GM19025 (cell line): ENCODE results near the gene SLC35D2.
"Not testable (repeated sequence)": the region's sequence is repeated elsewhere in the genome, so short reads cannot be mapped to it uniquely, and the experiment has no call there.

Source experiments
- ATAC-seq: cut with Tn5 transposase; IDR thresholded peaks from one replicate; pipeline ENCODE4 v1.9.1; 2021; ENCODE audit warnings: mild to moderate bottlenecking, low read depth, moderate library complexity; ENCODE audit not compliant: unreplicated experiment

SLC35D2 gene

GRCh38 chr9:96318921-96319565 lies 64.5 kb downstream of the SLC35D2 start:
- ATAC-seq: no peak

DNA sequence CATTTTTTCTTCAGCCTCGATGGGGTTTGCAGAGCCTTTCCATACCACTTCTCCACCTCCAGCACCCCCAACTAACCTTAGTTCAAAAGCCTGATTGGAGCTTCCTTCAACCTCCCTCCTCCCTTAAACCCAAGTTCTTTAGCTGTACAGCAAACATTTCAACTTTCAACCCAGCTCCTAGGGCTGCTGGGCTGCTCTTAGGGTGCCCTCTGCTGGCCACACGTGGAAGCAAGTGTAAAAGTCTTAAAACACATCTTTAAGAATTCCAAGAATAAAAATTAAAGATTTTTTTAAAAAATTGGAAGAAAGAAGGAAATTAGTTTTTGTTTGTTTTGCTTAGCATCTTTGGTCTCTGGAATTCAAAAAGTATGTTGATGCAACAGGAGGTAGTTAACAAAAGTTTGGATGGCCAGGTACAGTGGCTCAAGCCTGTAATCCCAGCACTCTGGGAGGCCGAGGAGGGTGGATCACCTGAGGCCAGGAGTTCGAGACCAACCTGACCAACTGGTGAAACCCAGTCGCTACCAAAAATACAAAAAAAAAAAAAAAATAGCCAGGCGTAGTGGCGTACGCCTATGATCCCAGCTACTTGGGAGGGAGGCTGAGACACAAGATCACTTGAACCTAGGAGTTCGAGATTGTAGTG lies 66.1 kb downstream of the SLC35D2 start:
- ATAC-seq: no peak

GRCh38 chr9:96309850-96310249 lies 73.7 kb downstream of the SLC35D2 start:
- ATAC-seq: no peak

GRCh38 chr9:96306958-96307357 lies 76.6 kb downstream of the SLC35D2 start:
- not testable (repeated sequence) for ATAC-seq

GRCh38 chr9:96305171-96305570 lies 78.3 kb downstream of the SLC35D2 start:
- ATAC-seq: no peak

GRCh38 chr9:96304230-96304629 lies 79.3 kb downstream of the SLC35D2 start:
- ATAC-seq: no peak

GRCh38 chr9:96302021-96302420 lies 81.5 kb downstream of the SLC35D2 start, which contains the start of gene HSD17B3:
TSS of gene HSD17B3 (minus strand) at chr9:96302176. CDS start at chr9:96302104, 72 bp downstream.
- ATAC-seq: no peak

DNA sequence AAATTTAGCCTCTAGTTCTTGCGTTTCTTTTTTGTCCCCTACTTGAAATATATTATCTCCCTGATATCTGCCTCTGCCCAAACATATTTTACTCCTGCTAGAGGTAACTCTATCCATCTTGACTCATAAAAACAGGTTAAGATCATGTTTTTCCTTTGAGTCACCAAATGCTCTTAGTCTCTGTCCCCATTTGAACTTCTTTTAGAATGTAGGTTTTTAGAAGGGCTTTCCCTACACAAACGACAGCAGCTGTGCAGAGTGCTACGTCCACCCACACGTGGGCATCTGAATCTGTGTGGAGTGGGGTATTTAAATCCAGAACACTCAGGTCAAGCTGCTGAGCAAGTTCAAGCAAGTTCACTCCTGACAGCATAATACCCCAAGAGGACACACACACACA lies 83.7 kb downstream of the SLC35D2 start:
- ATAC-seq: no peak

- ATAC-seq: no peak
Measured at GRCh38 chr9:96294159-96294545, 89.4 kb downstream of the SLC35D2 start.

DNA sequence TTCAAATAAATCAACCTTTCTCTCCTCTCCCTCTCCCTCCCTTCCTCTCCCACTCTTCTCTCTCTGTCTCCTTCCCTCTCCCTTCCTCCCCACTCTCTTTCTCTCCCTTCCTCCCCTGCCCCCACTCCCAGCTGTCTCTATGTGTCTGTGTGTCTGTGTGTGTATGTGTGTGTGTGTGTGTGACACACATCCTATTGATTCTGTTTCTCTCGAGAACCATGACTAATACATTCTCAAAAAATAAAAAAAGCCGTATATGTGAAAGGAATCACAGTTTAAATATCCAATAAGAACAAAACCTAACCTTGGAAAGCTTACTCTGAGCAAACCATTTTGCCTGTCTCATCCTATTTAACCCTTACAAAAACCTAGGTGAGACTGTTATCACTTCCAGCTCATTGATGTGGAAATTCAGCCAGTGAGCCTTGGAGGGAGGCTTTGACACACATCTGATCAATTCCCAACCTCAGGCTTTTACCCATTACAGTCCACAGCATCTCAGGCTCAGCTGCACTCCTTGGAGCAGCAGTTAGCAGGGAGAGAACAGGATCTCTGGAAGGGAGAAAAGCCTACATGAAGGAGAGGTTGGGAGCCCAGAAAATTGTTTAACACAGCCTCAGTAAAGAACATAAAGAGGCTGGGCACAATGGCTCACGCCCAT lies 89.9 kb downstream of the SLC35D2 start:
- no peak for ATAC-seq

DNA sequence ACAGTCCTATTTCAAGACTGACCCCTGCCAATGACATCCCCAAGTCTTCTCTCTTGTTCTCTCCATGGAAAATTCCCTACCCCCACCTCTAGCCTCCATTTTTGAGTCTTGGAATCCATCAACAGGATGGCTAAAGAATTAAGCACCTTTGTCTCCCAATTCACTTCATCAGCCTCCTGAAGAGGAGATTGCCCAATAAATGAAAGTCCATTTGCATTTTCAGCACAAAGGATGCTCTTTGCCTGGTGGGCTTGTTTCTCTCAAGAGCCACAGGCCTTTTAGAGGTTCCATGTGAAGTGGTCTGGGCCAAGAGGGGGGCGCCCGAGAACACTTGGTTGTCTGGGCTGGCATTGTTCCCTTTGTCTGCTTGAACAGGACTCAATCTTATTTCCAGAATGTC lies 94.1 kb downstream of the SLC35D2 start:
- ATAC-seq: no peak

- no peak for ATAC-seq
Measured at GRCh38 chr9:96281641-96282040, 101.9 kb downstream of the SLC35D2 start.

GRCh38 chr9:96279932-96280331 lies 103.6 kb downstream of the SLC35D2 start:
- no peak for ATAC-seq

DNA sequence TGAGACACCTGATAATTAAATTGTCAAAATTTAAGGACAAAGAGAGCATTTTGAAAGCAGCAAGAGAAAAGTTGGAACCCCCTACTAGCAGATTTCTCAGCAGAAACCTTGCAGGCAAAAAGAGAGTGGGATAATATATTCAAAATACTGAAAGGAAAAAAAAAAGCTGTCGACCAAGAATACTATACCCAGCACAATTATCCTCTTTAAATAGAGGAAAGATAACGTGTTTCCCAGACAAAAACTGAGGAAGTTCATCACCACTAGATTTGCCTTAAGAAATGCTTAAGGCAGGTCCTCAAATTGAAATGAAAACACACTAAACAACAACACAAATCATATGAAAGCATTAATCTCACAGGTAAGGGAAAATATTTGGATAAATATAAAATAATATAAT lies 108.6 kb downstream of the SLC35D2 start:
- no peak for ATAC-seq
